ENCODE data around the gene POU2F2. TPM values are rescaled to one million over a fixed set of nuclear protein-coding genes. Genes with fewer than 3 reads are reported as not detected.
A peak's percentile ranks its signal among the peaks of the same experiment; 100 is the strongest.

Gene POU2F2
- total and polyA plus RNA-seq, 9 of the 15 experiments (the other 6 are each of a cell fraction or from before 2014, with no cell fraction given) = 0.03 to 0.68 (median 0.14) TPM

GRCh38 chr19:42075616-42076379 is 56.4 kb downstream of the POU2F2 start, which contains the start of gene ZNF574 (continued):
- no peak for TF ChIP-seq ZBTB40 (IDR thresholded peaks at IDR 0.05)
- TF ChIP-seq ZBTB40 (CRISPR knock-in tag; IDR thresholded peaks at IDR 0.05) = no peak
- peak; percentile 64 for TF ChIP-seq ATF3 (IDR thresholded peaks at IDR 0.05)
- TF ChIP-seq ATF3 (CRISPR knock-in tag; conservative IDR thresholded peaks at IDR 0.05) = no peak
- TF ChIP-seq ZNF780A (CRISPR knock-in tag; IDR thresholded peaks at IDR 0.05) = no peak
- TF ChIP-seq RFX5 (IDR thresholded peaks at IDR 0.05; ENCODE audit: low read depth, low read length) = no peak
- no peak for TF ChIP-seq KHSRP (IDR thresholded peaks at IDR 0.05)
- TF ChIP-seq RBM39 (optimal IDR thresholded peaks at IDR 0.05; ENCODE audit: low read depth, low read length) = no peak
- TF ChIP-seq NCOA2 (IDR thresholded peaks at IDR 0.05; ENCODE audit: partially characterized antibody in 2 of 2) = no peak
- no peak for TF ChIP-seq CBX8 (IDR thresholded peaks at IDR 0.05; ENCODE audit: borderline replicate concordance, extremely low read depth, low read depth, low read length, poor library complexity, severe bottlenecking)
- TF ChIP-seq CBFA2T3 (IDR thresholded peaks at IDR 0.05) = no peak
- TF ChIP-seq, protein P1, sequence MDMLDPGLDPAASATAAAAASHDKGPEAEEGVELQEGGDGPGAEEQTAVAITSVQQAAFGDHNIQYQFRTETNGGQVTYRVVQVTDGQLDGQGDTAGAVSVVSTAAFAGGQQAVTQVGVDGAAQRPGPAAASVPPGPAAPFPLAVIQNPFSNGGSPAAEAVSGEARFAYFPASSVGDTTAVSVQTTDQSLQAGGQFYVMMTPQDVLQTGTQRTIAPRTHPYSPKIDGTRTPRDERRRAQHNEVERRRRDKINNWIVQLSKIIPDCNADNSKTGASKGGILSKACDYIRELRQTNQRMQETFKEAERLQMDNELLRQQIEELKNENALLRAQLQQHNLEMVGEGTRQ (CRISPR knock-in tag; IDR thresholded peaks at IDR 0.05) = peak; percentile 46; the same call in 1 of the 2 replicates
- TF ChIP-seq ATF2 (CRISPR knock-in tag; IDR thresholded peaks at IDR 0.05) = no peak
- TF ChIP-seq OTX1 (CRISPR knock-in tag; IDR thresholded peaks at IDR 0.05) = peak; percentile 97

All from K562 (cell line).